Neuronal stem cell (in vitro differentiated cells): ENCODE results near the gene RPS13. TPM values are rescaled to one million over a fixed set of nuclear protein-coding genes. Genes with fewer than 3 reads are reported as not detected.
A peak's percentile ranks its signal among the peaks of the same experiment; 100 is the strongest.

Experiments
- small RNA-seq: library from polyadenylated mRNA; stranded (forward); fragments of <200 nt; extraction: miRNeasy Mini kit (QIAGEN cat#:217004); gene quantifications from one replicate; pipeline ENCODE3, GENCODE V24; 2013; ENCODE audit not compliant: insufficient read depth

RPS13 gene

Small RNA genes within 50 kb of the gene (small RNA-seq; reads per million reads assigned to genes)
- not detected for gene RNU6-593P
- gene SNORD14A, result 147 reads per million, percentile 97 among the genes with 10 or more reads in this experiment
- not detected for gene SNORD14B
